HepG2 (cell line): ENCODE data around the gene IPO13. TPM values are rescaled to one million over a fixed set of nuclear protein-coding genes. Genes with fewer than 3 reads are reported as not detected.

Experiments used
- ARID3A ChIP-seq: IDR thresholded peaks from 2 replicates; pipeline ENCODE4 v1.6.1; 2012; ENCODE audit warnings: low read depth, low read length, improper control_type of control experiment
- MAX ChIP-seq: IDR thresholded peaks from 2 replicates; pipeline ENCODE4 v1.6.1; 2012; ENCODE audit warnings: inconsistent platforms
- PHB2 ChIP-seq: fragments of 450-650 bp; IDR thresholded peaks from 2 replicates; pipeline ENCODE4 v1.6.1; 2018; ENCODE audit not compliant: partially characterized antibody
- PRDM10 ChIP-seq: sonication (generic); formaldehyde crosslinking; IDR thresholded peaks from 2 replicates; pipeline ENCODE4 v1.4.0; 2020; ENCODE audit warnings: low read depth, missing genetic modification reagents
- RBAK ChIP-seq: sonication (generic); formaldehyde crosslinking; IDR thresholded peaks from 2 replicates; pipeline ENCODE4 v1.5.1; 2020; ENCODE audit warnings: mild to moderate bottlenecking, missing genetic modification reagents
- REL ChIP-seq: sonication (generic); formaldehyde crosslinking; conservative IDR thresholded peaks from 2 replicates; pipeline ENCODE4 v1.8.0; 2022; ENCODE audit warnings: mild to moderate bottlenecking, missing genetic modification reagents, moderate library complexity
- SALL1 ChIP-seq: sonication (generic); formaldehyde crosslinking; IDR thresholded peaks from 2 replicates; pipeline ENCODE4 v1.8.0; 2022; ENCODE audit warnings: mild to moderate bottlenecking, missing genetic modification reagents
- SKI ChIP-seq: fragments of 450-650 bp; IDR thresholded peaks from one replicate; pipeline ENCODE4 v1.6.1; 2018; ENCODE audit warnings: mild to moderate bottlenecking; ENCODE audit not compliant: partially characterized antibody
- SMAD1 ChIP-seq: sonication (generic); formaldehyde crosslinking; IDR thresholded peaks from 2 replicates; pipeline ENCODE4 v1.4.0; 2020; ENCODE audit warnings: missing genetic modification reagents, low read depth, mild to moderate bottlenecking, borderline replicate concordance
- TCF7L2 ChIP-seq: IDR thresholded peaks from 2 replicates; pipeline ENCODE4 v1.6.1; 2011; ENCODE audit warnings: mild to moderate bottlenecking, low read depth, low read length, moderate library complexity
- ZBTB14 ChIP-seq: sonication (generic); formaldehyde crosslinking; IDR thresholded peaks from 2 replicates; pipeline ENCODE4 v1.4.0; 2020; ENCODE audit warnings: missing genetic modification reagents
- ZNF253 ChIP-seq: sonication (generic); formaldehyde crosslinking; IDR thresholded peaks from 2 replicates; pipeline ENCODE4 v1.8.0; 2022; ENCODE audit warnings: mild to moderate bottlenecking, missing genetic modification reagents, borderline replicate concordance
- ZNF383 ChIP-seq: sonication (generic); formaldehyde crosslinking; IDR thresholded peaks from 2 replicates; pipeline ENCODE4 v1.4.0; 2020; ENCODE audit warnings: missing genetic modification reagents, mild to moderate bottlenecking, borderline replicate concordance
- ZNF556 ChIP-seq: sonication (generic); formaldehyde crosslinking; IDR thresholded peaks from 2 replicates; pipeline ENCODE4 v1.4.0; 2020; ENCODE audit warnings: mild to moderate bottlenecking, missing genetic modification reagents, borderline replicate concordance
- ZNF557 ChIP-seq: sonication (generic); formaldehyde crosslinking; IDR thresholded peaks from 2 replicates; pipeline ENCODE4 v1.4.0; 2020; ENCODE audit warnings: missing genetic modification reagents
- ZNF569 ChIP-seq: sonication (generic); formaldehyde crosslinking; IDR thresholded peaks from 2 replicates; pipeline ENCODE4 v1.5.0; 2020; ENCODE audit warnings: mild to moderate bottlenecking, missing genetic modification reagents, moderate library complexity, borderline replicate concordance
- ZNF576 ChIP-seq: sonication (generic); formaldehyde crosslinking; IDR thresholded peaks from 2 replicates; pipeline ENCODE4 v1.4.0; 2020; ENCODE audit warnings: mild to moderate bottlenecking, missing genetic modification reagents
- ZNF678 ChIP-seq: sonication (generic); formaldehyde crosslinking; IDR thresholded peaks from 2 replicates; pipeline ENCODE4 v1.4.0; 2020; ENCODE audit warnings: mild to moderate bottlenecking, missing genetic modification reagents
- ZNF766 ChIP-seq: sonication (generic); formaldehyde crosslinking; IDR thresholded peaks from 2 replicates; pipeline ENCODE4 v1.5.0; 2020; ENCODE audit warnings: missing genetic modification reagents, borderline replicate concordance
- ZNF770 ChIP-seq: sonication (generic); formaldehyde crosslinking; IDR thresholded peaks from 2 replicates; pipeline ENCODE4 v1.5.0; 2020; ENCODE audit warnings: mild to moderate bottlenecking, missing genetic modification reagents
- polyA plus RNA-seq, 8 experiments: library from polyadenylated mRNA; depleted of rRNA in 3 of 8; stranded (reverse) in 7 of 8; unstranded in 1 of 8; fragments of >200 nt; fragmentation: Illumina TruSeq in 4 of 8; extraction: Trizol in 4 of 8; gene quantifications; 2 replicates each; pipeline versions ENCODE4 v1.2.1 to v1.2.3, GENCODE V29; 2011 to 2016; ENCODE audit warnings: low read depth in 4 of 8, missing spikeins in 1 of 8, mixed read lengths in 1 of 8; ENCODE audit not compliant: insufficient read depth in 1 of 8
- total RNA-seq, 5 experiments: library from RNA; depleted of rRNA; stranded (reverse); fragments of >200 nt; fragmentation: Illumina TruSeq; extraction: Trizol; gene quantifications; 2 replicates each; pipeline ENCODE4 v1.2.3, GENCODE V29; 2016; ENCODE audit warnings: low read depth in 1 of 5

IPO13 gene
- total and polyA plus RNA-seq, 2 of the 13 experiments (the other 11 are each of a cell fraction or from before 2014, with no cell fraction given), result 12.9 to 15.6 TPM

- TF ChIP-seq ZNF678 (CRISPR knock-in tag) (0 out of 2 replicates have a peak, but pooled peaks have one; percentile 47), ZNF383 (CRISPR knock-in tag) (no peak), ZNF569 (CRISPR knock-in tag) (no peak), TCF7L2 (no peak), SKI (peak; percentile 13), MAX (no peak; the same call in none of the 2 replicates), REL (no peak), ZNF770 (CRISPR knock-in tag) (no peak), ZNF556 (CRISPR knock-in tag) (0 out of 2 replicates have a peak, but pooled peaks have one; percentile 16), ARID3A (no peak), RBAK (CRISPR knock-in tag) (no peak), ZNF557 (CRISPR knock-in tag) (no peak), PHB2 (no peak), SMAD1 (peak; percentile 29; the same call in 1 of the 2 replicates), SALL1 (peak; percentile 32), ZNF253 (CRISPR knock-in tag) (no peak), ZBTB14 (CRISPR knock-in tag) (peak; percentile 90), ZNF766 (CRISPR knock-in tag) (peak; percentile 29; the same call in 1 of the 2 replicates), PRDM10 (CRISPR knock-in tag) (no peak), ZNF576 (CRISPR knock-in tag) (no peak)
Measured at GRCh38 chr1:43978551-43979260, 32.0 kb downstream of the IPO13 start, which contains the start of gene B4GALT2 (continued).
